MM.1S (cell line): Measurements from ENCODE around the gene PGLYRP3.

Source experiments
- DNase-seq: peaks from one replicate; pipeline ENCODE4 v3.0.0-alpha.2; 2015
- H2AFZ ChIP-seq: fragments of 300-600 bp; sonication (generic); 2 replicates; pipeline ENCODE4 v1.6.0; 2016; ENCODE audit warnings: antibody characterized with exemption, low read length
- H3F3A ChIP-seq: fragments of 300-600 bp; sonication (generic); 2 replicates; pipeline ENCODE4 v1.6.1; 2016; ENCODE audit warnings: mild to moderate bottlenecking, antibody characterized with exemption, low read length, moderate library complexity, mixed read lengths; ENCODE audit not compliant: insufficient read depth
- H3K27ac ChIP-seq: fragments of 300-600 bp; sonication (generic); 2 replicates; pipeline ENCODE4 v1.5.1; 2016; ENCODE audit warnings: mild to moderate bottlenecking, low read length
- H3K27me3 ChIP-seq: fragments of 300-600 bp; sonication (generic); replicated peaks from 2 replicates; pipeline ENCODE4 v1.6.0; 2016; ENCODE audit warnings: low read length; ENCODE audit not compliant: insufficient read depth
- H3K36me3 ChIP-seq: fragments of 300-600 bp; sonication (generic); replicated peaks from 2 replicates; pipeline ENCODE4 v1.6.1; 2016; ENCODE audit warnings: mild to moderate bottlenecking, low read length, mixed read lengths; ENCODE audit not compliant: insufficient read depth
- H3K4me1 ChIP-seq: fragments of 300-600 bp; sonication (generic); 2 replicates; pipeline ENCODE4 v1.6.1; 2016; ENCODE audit warnings: low read length, mixed read lengths
- H3K4me2 ChIP-seq: fragments of 300-600 bp; sonication (generic); 2 replicates; pipeline ENCODE4 v1.6.0; 2016; ENCODE audit warnings: low read depth, low read length
- H3K4me3 ChIP-seq: fragments of 300-600 bp; sonication (generic); 2 replicates; pipeline ENCODE4 v1.5.1; 2016; ENCODE audit warnings: low read length, mixed read lengths
- H3K79me2 ChIP-seq: fragments of 300-600 bp; sonication (generic); 2 replicates; pipeline ENCODE4 v1.6.1; 2016; ENCODE audit warnings: mixed run types, low read length, mixed read lengths
- H3K9ac ChIP-seq: fragments of 300-600 bp; sonication (generic); 2 replicates; pipeline ENCODE4 v1.6.1; 2016; ENCODE audit warnings: low read length, mixed read lengths
- H3K9me2 ChIP-seq: fragments of 300-600 bp; sonication (generic); replicated peaks from 2 replicates; pipeline ENCODE4 v1.6.1; 2016; ENCODE audit warnings: mild to moderate bottlenecking, low read length, mixed read lengths; ENCODE audit not compliant: insufficient read depth
- H3K9me3 ChIP-seq: fragments of 300-600 bp; sonication (generic); replicated peaks from 2 replicates; pipeline ENCODE4 v1.6.1; 2016; ENCODE audit warnings: mild to moderate bottlenecking, low read length, mixed read lengths; ENCODE audit not compliant: insufficient read depth
- H4K20me1 ChIP-seq: fragments of 300-600 bp; sonication (generic); 2 replicates; pipeline ENCODE4 v1.6.1; 2016; ENCODE audit warnings: mild to moderate bottlenecking, low read length, moderate library complexity, mixed read lengths; ENCODE audit not compliant: insufficient read depth
- CTCF ChIP-seq: fragments of 300-600 bp; sonication (generic); IDR thresholded peaks from 2 replicates; pipeline ENCODE4 v1.5.1; 2016; ENCODE audit warnings: antibody characterized with exemption, low read length, mixed read lengths
- EZH2 ChIP-seq: fragments of 300-600 bp; sonication (generic); optimal IDR thresholded peaks from 2 replicates; pipeline ENCODE3; 2017; ENCODE audit warnings: low read depth, mild to moderate bottlenecking, antibody characterized with exemption, low read length, mixed read lengths
- EZH2phosphoT487 ChIP-seq: fragments of 300-600 bp; sonication (generic); IDR thresholded peaks from 2 replicates; pipeline ENCODE4 v1.6.1; 2018; ENCODE audit warnings: antibody characterized with exemption, low read length

Gene PGLYRP3

GRCh38 chr1:153253076-153253475 is 59.7 kb downstream of the PGLYRP3 start:
- no peaks in the 10 kb centered on the region for H3K79me2 ChIP-seq
- TF ChIP-seq EZH2 (no peak), CTCF (no peak), EZH2phosphoT487 (no peak)
- no peaks in the 10 kb centered on the region for H3K9me2 ChIP-seq
- H3F3A ChIP-seq, result peaks cover 9% of the 10 kb centered on the region; the same call in 1 of the 2 replicates
- H3K27ac ChIP-seq, result no peak overlapping the region
- H3K4me3 ChIP-seq, result no peak overlapping the region
- H3K9me3 ChIP-seq, result no peaks in the 10 kb centered on the region
- H4K20me1 ChIP-seq, result no peaks in the 10 kb centered on the region
- no peak overlapping the region for H3K9ac ChIP-seq
- H3K36me3 ChIP-seq, result no peaks in the 10 kb centered on the region
- H3K4me1 ChIP-seq, result peaks cover 12% of the 10 kb centered on the region
- DNase-seq, result no peak
- peak overlapping the region; percentile 55 for H2AFZ ChIP-seq
- H3K27me3 ChIP-seq, result no peaks in the 10 kb centered on the region
- H3K4me2 ChIP-seq, result peak overlapping the region; percentile 46; the same call in 1 of the 2 replicates

GRCh38 chr1:153251988-153252387 is 60.8 kb downstream of the PGLYRP3 start:
- no peak for DNase-seq
- H3K4me2 ChIP-seq, result no peak overlapping the region
- H3K79me2 ChIP-seq, result no peaks in the 10 kb centered on the region
- H3K9me2 ChIP-seq, result no peaks in the 10 kb centered on the region
- H3K9ac ChIP-seq, result no peak overlapping the region
- TF ChIP-seq EZH2 (no peak), CTCF (no peak), EZH2phosphoT487 (no peak)
- no peak overlapping the region for H3K4me3 ChIP-seq
- H2AFZ ChIP-seq, result no peak overlapping the region
- H3K4me1 ChIP-seq, result peaks cover 12% of the 10 kb centered on the region
- H4K20me1 ChIP-seq, result no peaks in the 10 kb centered on the region
- no peaks in the 10 kb centered on the region for H3K36me3 ChIP-seq
- peaks cover 9% of the 10 kb centered on the region; the same call in 1 of the 2 replicates for H3F3A ChIP-seq
- no peaks in the 10 kb centered on the region for H3K27me3 ChIP-seq
- no peaks in the 10 kb centered on the region for H3K9me3 ChIP-seq
- H3K27ac ChIP-seq, result no peak overlapping the region

GRCh38 chr1:153251562-153251961 is 61.2 kb downstream of the PGLYRP3 start:
- no peak overlapping the region for H3K27ac ChIP-seq
- no peak for TF ChIP-seq CTCF
- no peak for TF ChIP-seq EZH2
- TF ChIP-seq EZH2phosphoT487, result no peak
- H2AFZ ChIP-seq, result no peak overlapping the region

More at GRCh38 chr1:153251562-153251961, 61.2 kb downstream of the PGLYRP3 start:
- Histone ChIP-seq H4K20me1 (no peaks in the 10 kb centered on the region), H3K36me3 (no peaks in the 10 kb centered on the region), H3K9me3 (no peaks in the 10 kb centered on the region), H3K4me2 (no peak overlapping the region), H3K4me3 (no peak overlapping the region), H3K79me2 (no peaks in the 10 kb centered on the region), H3K27me3 (no peaks in the 10 kb centered on the region), H3K9me2 (no peaks in the 10 kb centered on the region), H3K9ac (no peak overlapping the region), H3K4me1 (peaks cover 12% of the 10 kb centered on the region), H3F3A (peaks cover 9% of the 10 kb centered on the region; the same call in 1 of the 2 replicates)
- DNase-seq, result no peak
